ENCODE results near the gene GRIK5.

DNA sequence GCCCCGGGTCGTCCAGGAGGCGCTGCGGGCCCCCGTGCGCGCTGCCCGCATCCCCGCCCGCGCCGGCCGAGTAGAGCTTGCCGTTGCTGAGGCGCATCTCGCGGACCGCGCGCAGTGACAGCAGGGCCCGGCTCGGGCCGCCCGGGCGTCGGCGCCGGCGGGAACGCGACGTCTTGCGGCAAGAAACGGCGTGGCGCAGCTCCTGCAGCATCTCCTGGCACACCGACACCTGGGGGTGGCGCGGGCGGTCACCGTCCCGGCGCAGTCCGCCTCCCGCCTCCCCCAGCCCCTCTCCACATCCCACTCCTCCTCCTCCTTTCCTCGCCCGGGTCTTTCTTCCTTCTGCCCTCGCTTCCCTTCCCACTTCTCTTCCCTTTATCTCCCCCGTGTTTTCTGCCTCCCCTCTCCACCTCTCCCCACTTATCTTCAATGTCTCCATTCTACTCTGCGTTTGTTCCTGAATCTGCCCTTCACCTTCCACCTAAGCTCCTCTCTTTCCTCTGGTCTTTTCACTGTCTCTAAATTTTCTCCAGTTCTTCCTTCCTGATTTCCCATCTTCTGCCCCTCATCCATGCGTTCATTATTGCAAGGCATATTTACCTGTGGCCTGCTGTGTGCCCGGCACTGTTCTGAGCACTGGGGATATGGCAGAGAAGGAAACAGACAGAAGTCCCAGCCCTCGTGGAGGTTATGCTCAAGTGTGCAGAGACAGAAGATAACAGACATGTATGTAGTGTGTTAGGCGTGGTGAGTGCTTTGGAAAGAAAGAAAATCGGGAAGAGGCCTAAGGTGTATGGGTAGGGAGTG is 70.7 kb downstream of the GRIK5 start:
- TF ChIP-seq POLR2A (IDR thresholded peaks at IDR 0.05) = no peak
- TF ChIP-seq, protein P1, sequence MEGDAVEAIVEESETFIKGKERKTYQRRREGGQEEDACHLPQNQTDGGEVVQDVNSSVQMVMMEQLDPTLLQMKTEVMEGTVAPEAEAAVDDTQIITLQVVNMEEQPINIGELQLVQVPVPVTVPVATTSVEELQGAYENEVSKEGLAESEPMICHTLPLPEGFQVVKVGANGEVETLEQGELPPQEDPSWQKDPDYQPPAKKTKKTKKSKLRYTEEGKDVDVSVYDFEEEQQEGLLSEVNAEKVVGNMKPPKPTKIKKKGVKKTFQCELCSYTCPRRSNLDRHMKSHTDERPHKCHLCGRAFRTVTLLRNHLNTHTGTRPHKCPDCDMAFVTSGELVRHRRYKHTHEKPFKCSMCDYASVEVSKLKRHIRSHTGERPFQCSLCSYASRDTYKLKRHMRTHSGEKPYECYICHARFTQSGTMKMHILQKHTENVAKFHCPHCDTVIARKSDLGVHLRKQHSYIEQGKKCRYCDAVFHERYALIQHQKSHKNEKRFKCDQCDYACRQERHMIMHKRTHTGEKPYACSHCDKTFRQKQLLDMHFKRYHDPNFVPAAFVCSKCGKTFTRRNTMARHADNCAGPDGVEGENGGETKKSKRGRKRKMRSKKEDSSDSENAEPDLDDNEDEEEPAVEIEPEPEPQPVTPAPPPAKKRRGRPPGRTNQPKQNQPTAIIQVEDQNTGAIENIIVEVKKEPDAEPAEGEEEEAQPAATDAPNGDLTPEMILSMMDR (IDR thresholded peaks at IDR 0.05) = no peak
